ENCODE data around the gene DOP1A.

DNA sequence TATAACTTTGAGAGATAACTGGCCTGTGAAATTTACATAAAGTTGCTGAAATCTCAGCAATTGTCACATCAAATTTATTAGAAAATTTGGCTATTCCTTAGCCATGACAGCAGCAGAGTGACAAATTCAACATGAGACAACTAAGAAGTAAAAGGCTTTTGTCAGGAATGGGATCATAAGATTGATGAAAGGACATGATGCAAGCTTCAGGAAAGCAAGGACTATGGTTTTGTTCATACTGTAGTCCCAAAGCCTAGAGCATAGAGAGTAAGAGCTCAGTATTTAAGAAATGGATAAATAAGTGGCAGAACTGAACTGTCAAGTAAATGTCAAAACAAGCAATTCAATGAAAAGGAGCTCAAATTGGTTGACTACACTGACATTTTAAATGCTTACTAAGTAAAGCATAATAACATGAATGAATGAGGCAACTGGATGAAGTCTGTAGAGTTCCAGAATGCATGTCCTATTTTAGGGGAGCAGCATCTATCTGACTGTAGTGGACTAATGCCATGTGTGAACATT is 113.0 kb downstream of the DOP1A start:
- TF ChIP-seq, protein P1, sequence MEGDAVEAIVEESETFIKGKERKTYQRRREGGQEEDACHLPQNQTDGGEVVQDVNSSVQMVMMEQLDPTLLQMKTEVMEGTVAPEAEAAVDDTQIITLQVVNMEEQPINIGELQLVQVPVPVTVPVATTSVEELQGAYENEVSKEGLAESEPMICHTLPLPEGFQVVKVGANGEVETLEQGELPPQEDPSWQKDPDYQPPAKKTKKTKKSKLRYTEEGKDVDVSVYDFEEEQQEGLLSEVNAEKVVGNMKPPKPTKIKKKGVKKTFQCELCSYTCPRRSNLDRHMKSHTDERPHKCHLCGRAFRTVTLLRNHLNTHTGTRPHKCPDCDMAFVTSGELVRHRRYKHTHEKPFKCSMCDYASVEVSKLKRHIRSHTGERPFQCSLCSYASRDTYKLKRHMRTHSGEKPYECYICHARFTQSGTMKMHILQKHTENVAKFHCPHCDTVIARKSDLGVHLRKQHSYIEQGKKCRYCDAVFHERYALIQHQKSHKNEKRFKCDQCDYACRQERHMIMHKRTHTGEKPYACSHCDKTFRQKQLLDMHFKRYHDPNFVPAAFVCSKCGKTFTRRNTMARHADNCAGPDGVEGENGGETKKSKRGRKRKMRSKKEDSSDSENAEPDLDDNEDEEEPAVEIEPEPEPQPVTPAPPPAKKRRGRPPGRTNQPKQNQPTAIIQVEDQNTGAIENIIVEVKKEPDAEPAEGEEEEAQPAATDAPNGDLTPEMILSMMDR (IDR thresholded peaks at IDR 0.05), result no peak
- TF ChIP-seq POLR2A (IDR thresholded peaks at IDR 0.05), result no peak

All from body of pancreas (tissue), 4 donors.